H1 (cell line): ENCODE data around the gene LIFR. TPM values are rescaled to one million over a fixed set of nuclear protein-coding genes. Genes with fewer than 3 reads are reported as not detected.

Experiments used
- BRCA1 ChIP-seq: IDR thresholded peaks from 2 replicates; pipeline ENCODE4 v1.6.1; 2012; ENCODE audit warnings: low read depth, low read length, improper control_type of control experiment
- CBX8 ChIP-seq: fragments of 300-800, 300-1000 bp; sonication (generic); IDR thresholded peaks from 2 replicates; pipeline ENCODE4 v1.7.1; 2016; ENCODE audit warnings: low read depth, low read length, borderline replicate concordance
- CEBPB ChIP-seq: IDR thresholded peaks from 2 replicates; pipeline ENCODE4 v1.6.1; 2012; ENCODE audit warnings: low read depth, low read length
- CHD2 ChIP-seq: IDR thresholded peaks from 2 replicates; pipeline ENCODE4 v1.6.1; 2012; ENCODE audit warnings: low read length, improper control_type of control experiment
- CREB1 ChIP-seq: IDR thresholded peaks from 2 replicates; pipeline ENCODE4 v1.6.1; 2012; ENCODE audit warnings: inconsistent platforms
- CTCF ChIP-seq, 3 experiments: IDR thresholded peaks; 1 replicate in 2 of 3; 2 replicates in 1 of 3; pipeline versions ENCODE4 v1.5.1 to v1.6.1; 2011; ENCODE audit warnings: low read length in 3 of 3, mild to moderate bottlenecking in 3 of 3, inconsistent platforms in 2 of 3, low read depth in 1 of 3, moderate library complexity in 1 of 3; ENCODE audit not compliant: insufficient read depth in 1 of 3; ENCODE audit errors: control extremely low read depth in 1 of 3
- GABPA ChIP-seq: IDR thresholded peaks from 2 replicates; pipeline ENCODE4 v1.6.1; 2011; ENCODE audit warnings: mild to moderate bottlenecking, low read length, moderate library complexity, borderline replicate concordance; ENCODE audit not compliant: insufficient read depth
- JUN ChIP-seq: IDR thresholded peaks from 2 replicates; pipeline ENCODE4 v1.6.1; 2011; ENCODE audit warnings: low read depth, mild to moderate bottlenecking, improper control_type of control experiment, low read length
- JUND ChIP-seq: IDR thresholded peaks from 2 replicates; pipeline ENCODE4 v1.6.1; 2011; ENCODE audit warnings: mild to moderate bottlenecking, improper control_type of control experiment, low read length
- KDM4A ChIP-seq: IDR thresholded peaks from one replicate; pipeline ENCODE4 v1.7.1; 2012; ENCODE audit warnings: low read depth, mild to moderate bottlenecking, moderate library complexity, low read length, inconsistent platforms; ENCODE audit not compliant: severe bottlenecking
- NRF1 ChIP-seq: IDR thresholded peaks from 2 replicates; pipeline ENCODE4 v1.6.1; 2011; ENCODE audit warnings: mild to moderate bottlenecking, low read depth, low read length, improper control_type of control experiment
- RBBP5 ChIP-seq: IDR thresholded peaks from 2 replicates; pipeline ENCODE4 v1.7.1; 2012; ENCODE audit warnings: low read depth, mild to moderate bottlenecking, inconsistent platforms, low read length, moderate library complexity, borderline replicate concordance
- SAP30 ChIP-seq: fragments of 300-600 bp; sonication (generic); IDR thresholded peaks from 2 replicates; pipeline ENCODE4 v1.7.1; 2012; ENCODE audit warnings: low read length, moderate library complexity, mild to moderate bottlenecking, inconsistent platforms; ENCODE audit not compliant: insufficient read depth, insufficient replicate concordance
- SIN3A ChIP-seq, 2 experiments: IDR thresholded peaks in 1 of 2; conservative IDR thresholded peaks in 1 of 2; 2 replicates each; pipeline ENCODE4 v1.6.1; 2011 to 2012; ENCODE audit warnings: low read length in 2 of 2, improper control_type of control experiment in 1 of 2, low read depth in 1 of 2, mild to moderate bottlenecking in 1 of 2
- SUZ12 ChIP-seq: fragments of 200-600 bp; sonication (generic); IDR thresholded peaks from 2 replicates; pipeline ENCODE4 v1.6.1; 2012; ENCODE audit warnings: mild to moderate bottlenecking, inconsistent platforms, low read length, moderate library complexity, mixed read lengths
- TAF7 ChIP-seq: optimal IDR thresholded peaks from 2 replicates; pipeline ENCODE3; 2011; ENCODE audit warnings: low read depth, mild to moderate bottlenecking, inconsistent platforms, low read length, moderate library complexity, borderline replicate concordance
- YY1 ChIP-seq: IDR thresholded peaks from 2 replicates; pipeline ENCODE4 v1.6.1; 2011; ENCODE audit warnings: low read depth, mild to moderate bottlenecking, low read length
- ZNF274 ChIP-seq: IDR thresholded peaks from 2 replicates; pipeline ENCODE4 v1.7.0; 2012; ENCODE audit warnings: low read length, borderline replicate concordance; ENCODE audit errors: extremely low read depth
- polyA plus RNA-seq, 7 experiments: library from polyadenylated mRNA; depleted of rRNA in 3 of 7; stranded (reverse) in 5 of 7; unstranded in 2 of 7; fragments of >200 nt in 5 of 7; fragments of 200-250 nt in 2 of 7; gene quantifications; 1 replicate in 5 of 7; 2 replicates in 1 of 7; 4 replicates in 1 of 7; pipeline versions ENCODE4 v1.2.1 to v1.2.3, GENCODE V29; 2011 to 2013; ENCODE audit warnings: missing spikeins in 2 of 7, mixed read lengths in 2 of 7
- total RNA-seq: library from RNA; stranded (reverse); fragmentation: NEBNext Ultra II Directional; extraction: Animal tissue kit (Norgen Biotek cat#: 25700); gene quantifications from 2 replicates; pipeline ENCODE4 v1.2.1, GENCODE V29; 2021
- TF ChIP-seq, protein P1 (sequence below): IDR thresholded peaks from 2 replicates; pipeline ENCODE4 v1.6.1; 2012; ENCODE audit warnings: inconsistent platforms

The LIFR gene
- total and polyA plus RNA-seq, 2 of the 8 experiments (the other 6 are each of a cell fraction or from before 2014, with no cell fraction given): 2.0 to 18.9 TPM

DNA sequence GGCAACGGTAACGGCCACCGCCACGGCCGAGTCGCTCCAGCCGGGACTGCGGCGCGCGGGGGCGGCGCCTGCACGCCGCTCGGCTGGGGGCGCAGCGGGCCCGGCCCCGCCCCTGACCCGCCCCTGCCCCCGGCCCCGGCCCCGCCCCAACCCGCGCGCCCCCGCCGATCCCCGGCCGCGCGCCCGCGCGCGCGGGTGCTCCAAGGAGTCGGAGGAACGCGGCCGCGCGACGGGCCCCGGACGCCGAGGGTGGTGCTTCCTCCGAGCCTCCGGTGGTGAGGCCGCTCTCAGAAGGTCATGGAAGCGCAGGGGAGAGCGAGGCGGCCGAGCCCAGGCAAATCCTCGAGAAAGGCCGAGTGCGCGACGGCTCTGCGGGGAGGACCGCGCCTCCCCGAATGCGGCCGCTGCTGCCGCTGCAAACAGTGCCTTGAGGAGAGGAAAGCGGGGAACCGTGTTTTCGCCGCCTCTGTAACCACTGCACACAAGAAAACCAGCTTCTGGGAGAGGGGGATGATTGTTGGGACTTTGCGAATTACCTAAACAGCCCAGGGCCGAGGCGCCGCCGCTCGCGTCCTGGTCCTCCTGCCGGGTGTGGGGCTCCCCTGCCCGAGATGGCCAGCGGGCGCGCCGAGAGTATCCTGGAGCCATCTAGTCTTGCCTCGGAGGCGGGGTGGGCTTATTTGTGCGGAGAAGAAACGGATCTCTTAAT is at the start of gene LIFR (continued):
- TF ChIP-seq, protein P1, sequence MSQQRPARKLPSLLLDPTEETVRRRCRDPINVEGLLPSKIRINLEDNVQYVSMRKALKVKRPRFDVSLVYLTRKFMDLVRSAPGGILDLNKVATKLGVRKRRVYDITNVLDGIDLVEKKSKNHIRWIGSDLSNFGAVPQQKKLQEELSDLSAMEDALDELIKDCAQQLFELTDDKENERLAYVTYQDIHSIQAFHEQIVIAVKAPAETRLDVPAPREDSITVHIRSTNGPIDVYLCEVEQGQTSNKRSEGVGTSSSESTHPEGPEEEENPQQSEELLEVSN: no peak
- TF ChIP-seq NRF1: no peak
- TF ChIP-seq JUND: 0 out of 2 replicates have a peak, but pooled peaks have one; percentile 13
- peak; percentile 88; the same call in 1 of the 2 replicates for TF ChIP-seq RBBP5
- TF ChIP-seq YY1: peak; percentile 6; the same call in 1 of the 2 replicates
- TF ChIP-seq KDM4A: peak; percentile 64
- no peak for TF ChIP-seq ZNF274
- TF ChIP-seq CBX8: no peak
- peak; percentile 49 for TF ChIP-seq TAF7
- TF ChIP-seq SUZ12: peak; percentile 31; the same call in 1 of the 2 replicates
- TF ChIP-seq CTCF (IDR thresholded peaks at IDR 0.05; ENCODE audit: control extremely low read depth in 1 of 3, insufficient read depth in 1 of 3, low read depth in 1 of 3, low read length in 3 of 3): no peak
- TF ChIP-seq GABPA: peak; percentile 29; the same call in 1 of the 2 replicates
- no peak for TF ChIP-seq BRCA1
- peak in 1 of 2 experiments; percentile 4; a peak in 1 of 4 replicates for TF ChIP-seq SIN3A (conservative IDR thresholded peaks at IDR 0.05 in 1 of 2, IDR thresholded peaks at IDR 0.05 in 1 of 2; ENCODE audit: low read depth in 1 of 2, low read length in 2 of 2)
- TF ChIP-seq CHD2: no peak
- no peak for TF ChIP-seq JUN
- TF ChIP-seq CEBPB: no peak
- TF ChIP-seq SAP30: no peak
- no peak for TF ChIP-seq CREB1
